Kidney (tissue), 14 donors: ENCODE measurements around the gene ATXN10. TPM values are rescaled to one million over a fixed set of nuclear protein-coding genes. Genes with fewer than 3 reads are reported as not detected.

Experiments
- DNase-seq, 5 donors: peaks; one replicate each; pipeline ENCODE4 v3.0.0-alpha.2; 2013 to 2020
- FAIRE-seq: peaks from 2 replicates; lab custom pipeline; 2012; peaks lifted over from hg19 to GRCh38; lab: Jason Lieb, UNC
- H3K27ac ChIP-seq, 2 donors: one replicate each; pipeline ENCODE4 v1.7.0; 2013; ENCODE audit warnings: low read depth in 2 of 2, low read length in 2 of 2, inconsistent platforms in 1 of 2
- H3K27me3 ChIP-seq: one replicate; pipeline ENCODE4 v1.7.1; 2013; ENCODE audit warnings: low read length, inconsistent platforms; ENCODE audit not compliant: control insufficient read depth, insufficient read depth
- H3K36me3 ChIP-seq, 3 donors: one replicate each; pipeline versions ENCODE4 v1.7.0 to v1.7.1; 2013; ENCODE audit warnings: low read length in 3 of 3, control low read depth in 1 of 3, inconsistent platforms in 1 of 3; ENCODE audit not compliant: insufficient read depth in 3 of 3, control insufficient read depth in 2 of 3
- H3K4me1 ChIP-seq, 3 donors: one replicate each; pipeline versions ENCODE4 v1.7.0 to v1.7.1; 2013; ENCODE audit warnings: low read length in 3 of 3, inconsistent platforms in 1 of 3, low read depth in 1 of 3; ENCODE audit not compliant: control insufficient read depth in 2 of 3, insufficient read depth in 2 of 3
- H3K4me3 ChIP-seq, 3 donors: one replicate each; pipeline versions ENCODE4 v1.7.0 to v1.8.1; 2013; ENCODE audit warnings: low read length in 3 of 3, control low read depth in 1 of 3, inconsistent platforms in 1 of 3
- H3K9ac ChIP-seq, 3 donors: one replicate each; pipeline versions ENCODE4 v1.7.0 to v1.7.1; 2013; ENCODE audit warnings: low read length in 3 of 3, control low read depth in 1 of 3, inconsistent platforms in 1 of 3
- H3K9me3 ChIP-seq, 3 donors: one replicate each; pipeline versions ENCODE4 v1.7.0 to v1.7.1; 2013; ENCODE audit warnings: low read length in 3 of 3, control low read depth in 1 of 3, inconsistent platforms in 1 of 3; ENCODE audit not compliant: control insufficient read depth in 2 of 3, insufficient read depth in 1 of 3
- intact Hi-C: fragments of 100-400 bp; cut with DNase I; formaldehyde crosslinking; loops from one replicate; pipeline ENCODE4 v1.11.1; 2022
- polyA plus RNA-seq: library from polyadenylated mRNA; stranded (reverse); fragments of 350-450 nt; fragmentation: Illumina TruSeq; extraction: RNeasy Lipid Tissue Mini Kit (QIAGEN cat#74804); gene quantifications from one replicate; pipeline ENCODE4 v1.2.3, GENCODE V29; 2014; ENCODE audit warnings: low read depth, low replicate concordance; ENCODE audit not compliant: insufficient read depth
- total RNA-seq: library from RNA; stranded (reverse); fragmentation: NEBNext Ultra II Directional; extraction: Animal tissue kit (Norgen Biotek cat#: 25700); gene quantifications from one replicate; pipeline ENCODE4 v1.2.1, GENCODE V29; 2021
- TF ChIP-seq, protein P1 (sequence below): IDR thresholded peaks from 3 replicates; pipeline ENCODE4 v1.5.1; 2012; ENCODE audit warnings: mild to moderate bottlenecking, moderate library complexity, borderline replicate concordance; ENCODE audit not compliant: insufficient read depth; ENCODE audit errors: extremely low read depth
- donor health status: control.
- donor health status: control.
- donor health status: control.
- donor health status: control.
- donor health status: control.
- donor health status: DM: yes; HTN: yes; CAD: no.
- donor health status: Normal renal cell carcinoma (clear cell type).

Gene ATXN10
- total and polyA plus RNA-seq, 2 donors from 2014 or later = 121 to 142 TPM

DNA sequence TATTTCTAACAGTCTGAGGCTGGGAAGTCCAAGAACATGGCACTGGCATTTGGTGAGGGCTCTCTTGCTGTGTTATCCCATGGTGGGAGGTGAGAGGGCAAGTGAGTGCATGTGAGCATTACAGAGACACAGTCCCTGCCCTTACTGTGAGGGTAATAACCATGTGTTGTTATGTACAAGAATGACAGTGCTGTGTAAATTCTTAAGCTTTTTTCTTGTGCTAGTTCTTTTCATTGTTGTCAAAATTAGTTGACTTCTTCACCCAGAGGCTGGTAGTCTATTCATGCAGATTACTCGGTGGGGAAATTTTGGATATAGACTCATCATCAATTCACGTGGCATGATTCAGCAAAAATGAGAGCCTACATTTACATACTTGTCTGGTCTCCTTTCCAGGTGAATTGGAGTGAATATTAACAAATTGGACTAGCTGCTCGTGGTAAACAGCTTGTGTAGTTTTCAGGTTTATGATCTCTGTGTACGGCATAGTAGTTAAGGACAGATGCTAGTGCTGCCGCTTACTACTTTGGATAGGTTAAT, 49.3 kb downstream of the ATXN10 start:
- no peak overlapping the region for H3K4me3 ChIP-seq
- H3K9ac ChIP-seq = no peak overlapping the region
- peaks cover 0 to 5% (median 0%) of the 10 kb centered on the region in 3 donors for H3K36me3 ChIP-seq
- H3K27me3 ChIP-seq = no peaks in the 10 kb centered on the region
- FAIRE-seq (no peak), DNase-seq (no peak)
- no peaks in the 10 kb centered on the region for H3K9me3 ChIP-seq
- H3K27ac ChIP-seq = no peak overlapping the region
- peaks cover 0 to 9% (median 0%) of the 10 kb centered on the region in 3 donors for H3K4me1 ChIP-seq
- TF ChIP-seq, protein P1, sequence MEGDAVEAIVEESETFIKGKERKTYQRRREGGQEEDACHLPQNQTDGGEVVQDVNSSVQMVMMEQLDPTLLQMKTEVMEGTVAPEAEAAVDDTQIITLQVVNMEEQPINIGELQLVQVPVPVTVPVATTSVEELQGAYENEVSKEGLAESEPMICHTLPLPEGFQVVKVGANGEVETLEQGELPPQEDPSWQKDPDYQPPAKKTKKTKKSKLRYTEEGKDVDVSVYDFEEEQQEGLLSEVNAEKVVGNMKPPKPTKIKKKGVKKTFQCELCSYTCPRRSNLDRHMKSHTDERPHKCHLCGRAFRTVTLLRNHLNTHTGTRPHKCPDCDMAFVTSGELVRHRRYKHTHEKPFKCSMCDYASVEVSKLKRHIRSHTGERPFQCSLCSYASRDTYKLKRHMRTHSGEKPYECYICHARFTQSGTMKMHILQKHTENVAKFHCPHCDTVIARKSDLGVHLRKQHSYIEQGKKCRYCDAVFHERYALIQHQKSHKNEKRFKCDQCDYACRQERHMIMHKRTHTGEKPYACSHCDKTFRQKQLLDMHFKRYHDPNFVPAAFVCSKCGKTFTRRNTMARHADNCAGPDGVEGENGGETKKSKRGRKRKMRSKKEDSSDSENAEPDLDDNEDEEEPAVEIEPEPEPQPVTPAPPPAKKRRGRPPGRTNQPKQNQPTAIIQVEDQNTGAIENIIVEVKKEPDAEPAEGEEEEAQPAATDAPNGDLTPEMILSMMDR = no peak
- intact Hi-C loops = no loop called here

DNA sequence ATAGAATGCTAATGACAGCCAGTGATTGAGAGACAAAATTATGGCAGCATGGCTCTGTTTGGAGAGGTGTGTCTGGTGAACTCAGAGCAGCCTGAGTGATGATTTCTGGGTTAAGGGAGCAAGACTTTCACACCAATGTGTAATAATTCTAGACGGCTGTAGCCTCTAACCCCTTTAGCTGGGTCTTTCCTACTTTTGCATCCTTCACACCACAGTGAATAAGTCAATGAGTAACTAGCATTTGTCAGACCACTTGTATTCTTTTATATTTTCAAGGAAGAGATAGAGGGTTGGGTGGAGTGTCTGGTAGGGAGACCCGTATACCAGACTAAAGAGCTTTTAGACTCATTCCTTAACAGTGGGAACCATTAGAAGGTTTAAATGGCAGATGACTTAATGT, 50.4 kb downstream of the ATXN10 start:
- Histone ChIP-seq H3K4me1 (peaks cover 0 to 9% (median 0%) of the 10 kb centered on the region in 3 donors), H3K36me3 (peaks cover 0 to 5% (median 0%) of the 10 kb centered on the region in 3 donors), H3K4me3 (no peak overlapping the region), H3K9me3 (no peaks in the 10 kb centered on the region), H3K27me3 (no peaks in the 10 kb centered on the region), H3K9ac (no peak overlapping the region), H3K27ac (no peak overlapping the region)
- intact Hi-C loops = no loop called here
- TF ChIP-seq, protein P1 = no peak
- no peak for FAIRE-seq
- DNase-seq = peak in 2 of 5 donors; percentile 33 to 46

DNA sequence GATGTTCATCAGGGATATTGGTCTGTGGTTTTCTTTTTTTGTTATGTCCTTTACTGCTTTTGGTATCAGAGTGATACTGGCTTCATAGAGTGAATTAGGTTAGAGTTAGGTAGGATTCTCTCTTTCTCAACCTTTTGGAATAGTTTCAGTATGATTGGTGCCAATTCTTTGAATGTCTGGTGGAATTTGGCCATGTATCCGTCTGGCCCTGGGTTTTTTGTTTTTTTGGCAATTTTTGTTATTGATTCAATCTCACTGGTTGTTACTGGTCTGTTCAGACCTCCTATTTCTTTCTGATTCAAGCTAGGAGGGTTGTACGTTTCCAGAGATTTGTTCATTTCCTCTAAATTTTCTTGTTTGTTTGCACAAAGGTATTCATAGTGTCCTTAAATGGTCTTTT, 54.4 kb downstream of the ATXN10 start:
- H3K9me3 ChIP-seq = no peaks in the 10 kb centered on the region

More for the DNA sequence above, 54.4 kb downstream of the ATXN10 start:
- DNase-seq (no peak), FAIRE-seq (no peak)
- Histone ChIP-seq H3K36me3 (peaks cover 0 to 5% (median 2%) of the 10 kb centered on the region in 3 donors), H3K4me1 (peaks cover 0 to 6% (median 0%) of the 10 kb centered on the region in 3 donors), H3K27me3 (no peaks in the 10 kb centered on the region), H3K9ac (no peak overlapping the region), H3K27ac (no peak overlapping the region), H3K4me3 (no peak overlapping the region)
- intact Hi-C loops = no loop called here
- TF ChIP-seq, protein P1 = no peak
